C4-2B (cell line): ENCODE results near the gene EEF2K.

ENCODE experiments used
- H3K27ac ChIP-seq: fragments of 450-650 bp; 2 replicates; pipeline ENCODE4 v1.5.1; 2017
- ZFX ChIP-seq: fragments of 450-650 bp; IDR thresholded peaks from 2 replicates; pipeline ENCODE4 v1.6.1; 2017
- TF ChIP-seq, protein P1 (sequence below): fragments of 450-650 bp; conservative IDR thresholded peaks from 2 replicates; pipeline ENCODE4 v1.5.1; 2017; ENCODE audit warnings: mild to moderate bottlenecking

EEF2K gene

DNA sequence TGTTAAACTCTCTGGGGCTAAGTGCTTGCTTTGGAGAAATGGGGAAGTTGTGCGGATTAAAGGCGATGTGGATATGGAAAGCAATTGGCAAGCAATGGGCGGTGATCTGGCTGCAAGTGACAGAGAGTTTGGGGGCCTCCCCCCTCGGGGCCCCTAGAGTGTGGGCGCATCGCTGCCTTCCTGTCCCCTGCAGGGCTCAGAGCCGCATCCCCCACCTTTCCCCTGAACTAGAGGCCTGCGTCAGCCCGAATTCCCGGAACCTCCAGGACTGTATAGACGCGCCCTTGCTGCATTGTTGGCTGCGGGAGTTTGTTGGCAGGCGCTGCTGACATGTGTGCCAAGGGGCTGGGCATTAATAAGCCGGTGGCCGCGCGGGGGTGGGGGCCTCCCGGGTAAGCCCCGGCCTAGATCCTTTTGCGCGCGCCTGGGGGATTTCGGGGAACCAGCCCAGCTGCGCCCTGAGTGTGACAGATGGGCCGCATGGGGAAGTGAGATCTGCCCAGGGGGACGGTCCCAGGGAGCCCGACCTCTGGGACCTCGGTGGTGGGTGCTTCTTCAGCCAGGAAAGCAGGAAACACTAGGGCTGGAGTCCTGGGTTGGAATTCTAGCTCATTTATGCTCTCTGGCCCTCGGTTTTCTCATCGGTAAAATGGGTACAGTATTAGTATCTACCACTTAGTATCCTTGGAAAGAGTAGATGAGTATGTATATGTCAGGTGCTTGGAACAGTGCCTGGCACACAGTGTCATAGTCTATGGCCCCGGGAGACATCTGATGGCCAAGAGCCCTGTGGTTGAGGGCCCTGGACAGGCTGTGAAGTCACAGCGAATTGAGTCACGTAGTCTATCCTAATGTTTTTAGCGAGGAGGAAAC, 1.0 kb downstream of the EEF2K start:
- no peak; the same call in 1 of the 2 replicates for TF ChIP-seq ZFX
- TF ChIP-seq, protein P1, sequence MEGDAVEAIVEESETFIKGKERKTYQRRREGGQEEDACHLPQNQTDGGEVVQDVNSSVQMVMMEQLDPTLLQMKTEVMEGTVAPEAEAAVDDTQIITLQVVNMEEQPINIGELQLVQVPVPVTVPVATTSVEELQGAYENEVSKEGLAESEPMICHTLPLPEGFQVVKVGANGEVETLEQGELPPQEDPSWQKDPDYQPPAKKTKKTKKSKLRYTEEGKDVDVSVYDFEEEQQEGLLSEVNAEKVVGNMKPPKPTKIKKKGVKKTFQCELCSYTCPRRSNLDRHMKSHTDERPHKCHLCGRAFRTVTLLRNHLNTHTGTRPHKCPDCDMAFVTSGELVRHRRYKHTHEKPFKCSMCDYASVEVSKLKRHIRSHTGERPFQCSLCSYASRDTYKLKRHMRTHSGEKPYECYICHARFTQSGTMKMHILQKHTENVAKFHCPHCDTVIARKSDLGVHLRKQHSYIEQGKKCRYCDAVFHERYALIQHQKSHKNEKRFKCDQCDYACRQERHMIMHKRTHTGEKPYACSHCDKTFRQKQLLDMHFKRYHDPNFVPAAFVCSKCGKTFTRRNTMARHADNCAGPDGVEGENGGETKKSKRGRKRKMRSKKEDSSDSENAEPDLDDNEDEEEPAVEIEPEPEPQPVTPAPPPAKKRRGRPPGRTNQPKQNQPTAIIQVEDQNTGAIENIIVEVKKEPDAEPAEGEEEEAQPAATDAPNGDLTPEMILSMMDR: no peak
- H3K27ac ChIP-seq: peak overlapping the region; percentile 94

DNA sequence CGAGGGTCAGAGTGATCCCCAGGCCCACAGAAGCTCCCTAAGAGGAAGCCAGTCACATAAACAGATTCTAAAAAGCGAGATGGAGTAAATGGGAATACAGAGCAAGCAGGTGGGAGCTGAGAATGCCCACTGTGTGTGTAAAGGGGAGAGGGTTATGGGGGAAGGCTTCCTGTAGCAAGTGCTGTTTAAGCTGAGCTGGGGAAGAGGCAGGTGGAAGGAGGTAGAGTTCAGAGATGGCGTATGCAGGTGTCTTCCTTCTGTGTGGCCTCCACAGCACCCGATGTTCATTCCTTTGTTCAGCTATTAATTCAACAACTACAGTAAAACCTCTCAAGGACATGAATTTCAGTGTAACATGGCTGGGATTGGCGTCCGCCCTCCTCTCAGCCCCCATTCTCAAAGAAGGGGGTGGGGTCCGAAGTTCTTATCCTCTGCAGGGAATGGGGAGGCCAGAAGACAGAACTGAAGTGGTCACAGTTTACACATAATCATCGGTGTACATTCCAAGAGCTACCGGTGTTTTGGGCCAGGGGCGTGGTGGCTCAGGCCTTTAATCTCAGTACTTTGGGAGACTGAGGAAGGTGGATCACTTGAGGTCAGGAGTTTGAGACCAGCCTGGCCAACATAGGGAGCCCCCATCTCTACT, 1.8 kb downstream of the EEF2K start:
- no peak for TF ChIP-seq ZFX
- TF ChIP-seq, protein P1: no peak
- H3K27ac ChIP-seq: peak overlapping the region; percentile 94

DNA sequence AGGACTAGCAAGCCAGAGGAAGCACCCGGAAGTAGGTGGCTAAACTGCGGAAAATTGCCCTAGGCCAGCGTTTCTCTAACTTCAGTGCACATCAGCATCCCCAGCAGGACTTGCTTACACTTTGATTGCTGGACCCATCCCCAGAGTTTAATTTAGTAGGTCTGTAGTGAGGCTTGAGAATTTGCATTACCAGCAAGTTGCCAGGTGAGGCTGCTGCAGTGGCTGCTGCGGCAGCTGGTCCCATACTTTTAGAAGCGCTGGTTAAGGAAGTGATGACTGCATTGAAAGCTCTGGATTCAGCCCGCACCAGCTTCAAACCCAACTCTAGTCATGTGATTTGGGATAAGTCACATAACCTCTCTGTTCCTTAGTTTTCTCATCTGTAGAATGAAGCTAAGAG, 4.2 kb downstream of the EEF2K start:
- TF ChIP-seq, protein P1: no peak
- TF ChIP-seq ZFX: no peak
- peak overlapping the region; percentile 91 for H3K27ac ChIP-seq

DNA sequence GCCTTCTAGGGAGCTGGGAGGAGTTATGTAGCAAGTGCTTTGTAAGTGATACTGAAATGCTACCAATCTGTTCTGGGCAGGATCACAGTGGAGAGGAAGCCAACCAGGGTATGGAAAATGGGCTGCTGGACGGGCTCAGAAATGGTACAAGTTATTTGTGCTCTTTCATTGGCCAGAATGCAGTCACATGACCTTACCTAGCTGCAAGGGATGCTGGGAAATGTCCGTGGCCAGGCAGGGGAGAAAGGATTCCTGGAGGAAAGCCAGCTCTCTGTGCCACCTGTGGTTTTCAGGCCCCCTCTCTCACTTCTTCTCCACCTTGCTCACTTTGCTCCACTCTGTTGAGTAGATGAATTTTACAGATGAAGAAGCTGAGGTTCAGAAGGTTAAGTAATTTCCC, 4.8 kb downstream of the EEF2K start:
- peak overlapping the region; percentile 91 for H3K27ac ChIP-seq
- TF ChIP-seq ZFX: no peak
- TF ChIP-seq, protein P1: no peak

DNA sequence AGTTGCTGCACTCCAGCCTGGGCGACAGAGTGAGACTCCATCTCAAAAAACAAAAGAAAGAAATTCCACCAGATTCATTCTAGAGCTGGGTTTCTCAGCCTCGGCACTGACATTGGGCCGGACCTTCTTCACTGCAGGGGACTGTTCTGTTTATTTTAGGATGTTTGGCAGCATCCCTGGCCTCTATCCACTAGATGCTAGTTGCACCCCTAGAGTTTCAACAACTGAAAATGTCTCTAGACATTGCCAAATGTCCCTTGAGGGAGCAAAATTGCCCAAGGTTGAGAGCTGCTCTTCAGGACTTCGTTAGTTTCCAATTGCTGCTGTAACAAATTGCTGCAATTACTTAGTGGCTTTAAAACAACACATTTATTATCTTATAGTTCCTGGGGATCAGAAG, 7.2 kb downstream of the EEF2K start:
- TF ChIP-seq ZFX: no peak
- TF ChIP-seq, protein P1: no peak
- H3K27ac ChIP-seq: peak overlapping the region; percentile 91

DNA sequence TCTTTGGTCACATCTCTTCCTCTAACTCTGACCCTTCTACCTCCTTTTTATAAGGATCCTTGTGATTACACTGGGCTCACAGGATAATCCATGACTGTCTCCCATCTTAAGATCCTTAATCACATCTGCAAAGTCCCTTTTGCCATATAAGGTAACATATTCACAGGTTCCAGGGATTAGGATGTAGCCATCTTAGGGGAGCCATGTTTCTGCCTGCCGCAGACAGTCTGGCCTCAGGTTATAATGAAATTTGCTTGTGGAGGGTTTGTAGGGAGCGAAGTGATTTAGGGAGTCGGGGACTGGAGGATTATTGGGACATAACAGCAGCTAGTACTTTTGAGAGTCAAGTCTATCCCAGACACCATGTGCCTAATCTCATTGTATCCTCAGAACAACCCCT, 7.7 kb downstream of the EEF2K start:
- TF ChIP-seq, protein P1: no peak
- TF ChIP-seq ZFX: no peak
- H3K27ac ChIP-seq: no peak overlapping the region; the same call in 1 of the 2 replicates

DNA sequence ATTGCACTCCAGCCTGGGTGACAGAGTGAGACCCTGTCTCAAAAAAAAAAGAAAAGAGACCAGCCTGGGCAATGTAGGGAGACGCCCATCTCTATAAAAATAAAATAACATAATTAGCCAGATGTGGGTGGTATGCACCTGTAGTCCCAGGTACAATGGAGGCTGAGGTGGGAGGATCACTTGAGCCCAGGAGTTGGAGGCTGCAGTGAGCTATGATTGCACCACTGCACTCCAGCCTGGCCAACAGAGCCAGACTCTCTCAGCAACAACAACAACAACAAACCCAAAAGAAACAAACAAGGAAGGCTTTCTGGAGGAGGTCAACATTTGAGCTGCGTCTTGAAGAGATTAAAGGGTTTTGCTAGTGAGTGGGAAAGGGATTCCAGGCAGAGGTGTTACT, 8.3 kb downstream of the EEF2K start:
- TF ChIP-seq, protein P1: no peak
- TF ChIP-seq ZFX: no peak
- H3K27ac ChIP-seq: no peak overlapping the region
